Adrenal gland (tissue), 12 donors: ENCODE data around the gene APP. TPM values are rescaled to one million over a fixed set of nuclear protein-coding genes. Genes with fewer than 3 reads are reported as not detected.
A peak's percentile ranks its signal among the peaks of the same experiment; 100 is the strongest.

ENCODE experiments used
- DNase-seq, 7 donors: peaks; one replicate each; pipeline ENCODE4 v3.0.0-alpha.2; 2019 to 2020
- H3K27ac ChIP-seq, 5 donors: fragments of 200-600 bp; sonication (generic) in 4 of 5; 1 replicate in 3 of 5; 2 replicates in 2 of 5; pipeline versions ENCODE4 v1.5.1 to v1.8.0; 2016 to 2020; ENCODE audit warnings: mild to moderate bottlenecking in 1 of 5
- H3K27me3 ChIP-seq: fragments of 200-600 bp; 2 replicates; pipeline ENCODE4 v1.8.0; 2021
- H3K36me3 ChIP-seq, 2 donors: fragments of 200-600 bp; replicated peaks in 1 of 2; 1 replicate in 1 of 2; 2 replicates in 1 of 2; pipeline versions ENCODE4 v1.5.1 to v1.8.0; 2018 to 2022
- H3K4me1 ChIP-seq, 2 donors: fragments of 200-600 bp; replicated peaks in 1 of 2; 1 replicate in 1 of 2; 2 replicates in 1 of 2; pipeline versions ENCODE4 v1.5.1 to v1.8.0; 2018 to 2021
- H3K4me3 ChIP-seq, 4 donors: fragments of 200-600 bp; sonication (generic) in 3 of 4; one replicate each; pipeline ENCODE4 v1.5.1; 2016 to 2018
- H3K9me3 ChIP-seq, 3 donors: fragments of 200-600 bp; sonication (generic) in 1 of 3; replicated peaks in 1 of 3; 1 replicate in 2 of 3; 2 replicates in 1 of 3; pipeline versions ENCODE4 v1.5.1 to v1.8.0; 2016 to 2021
- CTCF ChIP-seq, 6 experiments: fragments of 450-650 bp in 4 of 6; fragments of 200-600 bp in 2 of 6; sonication (generic) in 1 of 6; IDR thresholded peaks; 1 replicate in 5 of 6; 2 replicates in 1 of 6; pipeline versions ENCODE4 v1.5.1 to v1.8.0; 2016 to 2021; ENCODE audit warnings: antibody characterized with exemption in 6 of 6, mild to moderate bottlenecking in 2 of 6, moderate library complexity in 1 of 6
- POLR2A ChIP-seq, 2 donors: fragments of 450-650 bp; IDR thresholded peaks; one replicate each; pipeline ENCODE4 v1.6.1; 2017; ENCODE audit warnings: antibody characterized with exemption in 2 of 2, mild to moderate bottlenecking in 2 of 2, moderate library complexity in 1 of 2
- WGBS, 4 donors: extraction: QIAGEN DNeasy Blood & Tissue Kit in 2 of 4; methylation state at CpG; one replicate each; pipeline versions ENCODE4 v1.1.5 to v1.1.7; 2013 to 2017; 5-methylcytosine and 5-hydroxymethylcytosine counted together
- intact Hi-C, 2 donors: fragments of 100-400 bp; cut with DNase I; formaldehyde crosslinking; loops; one replicate each; pipeline versions ENCODE4 v1.14.1 to v1.15.0; 2022 to 2023
- polyA plus RNA-seq, 3 donors: library from polyadenylated mRNA; stranded (reverse); fragments of 200-250 nt in 2 of 3; fragments of 350-450 nt in 1 of 3; fragmentation: Illumina TruSeq in 1 of 3; extraction: RNeasy Lipid Tissue Mini Kit (QIAGEN cat#74804) in 1 of 3; gene quantifications; one replicate each; pipeline ENCODE4 v1.2.3, GENCODE V29; 2013 to 2014
- total RNA-seq, 9 donors: library from RNA; depleted of rRNA in 4 of 9; stranded (reverse); fragments of >200 nt in 4 of 9; fragments of 120-200 nt in 1 of 9; fragmentation: NEBNext Ultra II Directional in 1 of 9; extraction: Animal tissue kit (Norgen Biotek cat#: 25700) in 1 of 9; gene quantifications; one replicate each; pipeline versions ENCODE4 v1.1.0 to v1.2.4, GENCODE V29; 2013 to 2023
- donor health status: healthy with polysubstance abuse.
- donor health status: Bipolar disorder and iron deficiency.
- donor health status: DM: yes; HTN: yes; CAD: no.
- donor health status: DM: no; HTN: no; CAD: no.
- donor health status: DM: no; HTN: no; CAD: no.
- donor health status: DM: yes; HTN: yes; CAD: no.

Gene APP
- total and polyA plus RNA-seq, 12 donors: 161 to 1,079 (median 710) TPM

- Histone ChIP-seq H3K36me3 (no peaks in the 10 kb centered on the region), H3K27me3 (no peaks in the 10 kb centered on the region), H3K4me3 (no peak overlapping the region), H3K4me1 (peaks cover 21 to 39% of the 10 kb centered on the region in 2 donors), H3K27ac (no peak overlapping the region), H3K9me3 (no peaks in the 10 kb centered on the region)
- no peak for TF ChIP-seq CTCF (IDR thresholded peaks at IDR 0.05)
- no peak for DNase-seq
- intact Hi-C loops: no loop called here
- WGBS, 4 donors: 91 to 94% (median 93%) methylated on average over 1 of the region's 1 CpG
These were observed 259.8 kb downstream of the APP start for GRCh38 chr21:25910809-25911208.

GRCh38 chr21:25909341-25909740 lies 261.2 kb downstream of the APP start:
- Histone ChIP-seq H3K27me3 (no peaks in the 10 kb centered on the region), H3K4me3 (no peak overlapping the region), H3K9me3 (no peaks in the 10 kb centered on the region), H3K27ac (no peak overlapping the region), H3K4me1 (peaks cover 21 to 47% of the 10 kb centered on the region in 2 donors), H3K36me3 (no peaks in the 10 kb centered on the region)
- no peak for TF ChIP-seq POLR2A (IDR thresholded peaks at IDR 0.05)
- no peak for TF ChIP-seq CTCF (IDR thresholded peaks at IDR 0.05)
- 81 to 84% (median 83%) methylated on average over 5 of the region's 5 CpGs for WGBS, 4 donors
- intact Hi-C loops: no loop called here
- DNase-seq: no peak

- Histone ChIP-seq H3K36me3 (no peaks in the 10 kb centered on the region), H3K9me3 (no peaks in the 10 kb centered on the region), H3K27me3 (no peaks in the 10 kb centered on the region), H3K27ac (peak overlapping the region in 3 of 5 donors; percentile 19 to 54 (median 35)), H3K4me3 (no peak overlapping the region), H3K4me1 (peaks cover 21 to 47% of the 10 kb centered on the region in 2 donors)
- no peak for TF ChIP-seq POLR2A (IDR thresholded peaks at IDR 0.05)
- no peak for TF ChIP-seq CTCF (IDR thresholded peaks at IDR 0.05)
- 50 to 62% (median 60%) methylated on average over 5 of the region's 5 CpGs for WGBS, 4 donors
- no peak for DNase-seq
- intact Hi-C loops: no loop called here
These were observed 262.1 kb downstream of the APP start for GRCh38 chr21:25908495-25908894.

- peak overlapping the region in 3 of 5 donors; percentile 19 to 54 (median 35) for H3K27ac ChIP-seq
These were observed 262.8 kb downstream of the APP start for GRCh38 chr21:25907573-25908275.

More at GRCh38 chr21:25907573-25908275, 262.8 kb downstream of the APP start:
- peak in 4 of 7 donors; percentile 35 to 49 (median 44) for DNase-seq
- Histone ChIP-seq H3K4me1 (peaks cover 21 to 45% of the 10 kb centered on the region in 2 donors), H3K27me3 (no peaks in the 10 kb centered on the region), H3K36me3 (no peaks in the 10 kb centered on the region), H3K9me3 (no peaks in the 10 kb centered on the region), H3K4me3 (no peak overlapping the region)
- 19 to 28% (median 24%) methylated on average over 3 of the region's 3 CpGs for WGBS, 4 donors
- intact Hi-C loops: no loop called here
- no peak for TF ChIP-seq POLR2A (IDR thresholded peaks at IDR 0.05)
- no peak for TF ChIP-seq CTCF (IDR thresholded peaks at IDR 0.05)
